Measurements from ENCODE around the gene PLCG1. TPM values are rescaled to one million over a fixed set of nuclear protein-coding genes. Genes with fewer than 3 reads are reported as not detected.
A peak's percentile ranks its signal among the peaks of the same experiment; 100 is the strongest.

The PLCG1 gene
- total RNA-seq, 1 experiment from 2014 or later, result 32.4 TPM

DNA sequence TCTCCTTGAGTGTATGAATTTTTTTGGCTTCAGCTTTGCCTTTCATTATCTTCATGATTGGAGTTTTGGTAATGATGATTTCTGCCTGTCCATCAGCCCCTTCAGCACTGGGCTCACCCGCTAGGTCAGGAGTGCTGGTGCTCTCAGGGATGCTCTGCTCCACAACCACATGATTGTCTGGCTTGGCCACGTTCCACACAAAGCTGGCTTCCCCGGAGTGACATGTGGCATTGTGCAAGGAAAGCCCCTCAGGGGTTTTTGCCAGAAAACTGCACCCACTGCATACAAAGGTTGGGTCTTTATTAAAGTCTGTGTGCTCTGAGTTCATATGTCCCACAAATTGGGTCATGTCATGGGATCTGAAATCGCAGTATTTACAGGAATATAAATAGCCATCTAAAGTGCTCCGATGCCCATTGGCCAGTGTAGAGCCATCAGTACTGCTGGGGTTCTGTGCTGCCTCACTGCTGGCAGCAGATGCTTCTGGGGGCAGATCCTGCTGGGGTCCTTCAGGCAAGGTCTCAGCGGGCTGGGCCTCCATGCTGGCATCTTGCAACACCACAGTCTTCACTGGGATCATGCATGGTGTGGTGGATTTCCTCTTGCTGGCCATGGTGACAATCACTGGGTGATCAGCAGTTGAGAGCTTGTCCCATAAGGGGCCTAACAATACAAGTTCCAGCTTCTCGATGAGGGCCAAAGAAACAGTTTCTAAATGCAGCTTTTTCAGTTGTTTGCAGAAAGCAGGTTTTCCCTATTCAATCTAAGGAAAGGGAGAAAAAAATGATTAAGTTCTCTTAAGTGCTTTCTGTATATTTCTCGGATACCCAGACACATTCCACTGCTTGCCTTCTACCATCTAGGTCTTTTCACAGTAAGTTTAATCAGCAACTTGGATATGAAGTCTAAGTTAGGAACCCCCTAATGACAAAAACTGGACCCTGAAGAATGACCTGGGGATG, 67.2 kb downstream of the PLCG1 start:
- peak; percentile 64 for DNase-seq (ENCODE audit: low read depth)

DNA sequence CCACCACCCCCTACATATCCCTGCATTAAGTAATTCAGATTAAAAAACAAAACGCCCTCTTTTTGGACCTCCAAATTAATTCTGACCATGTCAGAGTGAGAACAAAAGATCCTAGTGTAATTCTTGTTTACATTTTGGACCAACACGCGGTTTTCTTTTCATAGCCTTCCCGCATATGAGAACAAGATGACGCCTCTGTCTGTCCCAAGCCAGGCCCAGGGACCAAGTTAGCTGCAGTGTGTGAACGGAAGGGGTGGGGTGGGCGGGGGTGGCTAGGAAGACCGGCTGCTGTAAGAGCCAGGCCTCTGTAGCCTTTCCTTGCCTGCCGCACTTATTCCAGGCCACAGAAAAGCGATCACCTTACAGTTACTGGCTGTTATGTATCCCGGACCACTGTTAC, 68.0 kb downstream of the PLCG1 start:
- peak; percentile 46 for DNase-seq (ENCODE audit: low read depth)

DNA sequence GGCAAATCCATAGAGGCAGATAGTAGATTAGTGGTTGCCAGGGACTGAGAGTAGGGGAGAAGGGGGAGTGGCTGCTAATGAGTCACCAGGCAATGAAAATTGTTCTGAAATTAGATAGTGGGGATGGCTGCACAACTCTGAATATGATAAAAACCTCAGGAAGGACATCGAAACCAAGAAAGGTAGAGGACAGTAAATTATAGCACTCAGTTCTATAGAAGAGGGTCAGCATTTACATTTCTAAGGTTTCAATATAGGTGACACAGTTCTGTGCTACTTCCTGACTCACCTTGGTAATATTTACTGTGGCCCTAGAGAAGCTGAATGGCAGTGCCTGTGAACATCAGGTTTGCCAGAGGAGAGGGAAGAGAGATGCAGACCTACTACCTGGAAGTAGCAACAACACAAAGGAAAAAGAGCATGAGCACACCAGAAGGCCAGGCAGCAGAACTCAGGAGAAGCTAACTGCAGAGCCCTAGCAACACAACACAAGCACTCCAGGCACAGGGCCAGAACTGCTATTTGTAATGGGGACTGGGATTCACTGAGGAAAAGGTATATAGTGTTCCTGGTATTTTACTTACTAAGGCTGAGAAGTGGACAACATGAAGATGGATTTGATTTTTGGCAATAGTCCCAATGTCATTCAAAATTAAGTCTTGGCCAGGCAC, 75.9 kb downstream of the PLCG1 start:
- peak; percentile 37 for DNase-seq (ENCODE audit: low read depth)

DNA sequence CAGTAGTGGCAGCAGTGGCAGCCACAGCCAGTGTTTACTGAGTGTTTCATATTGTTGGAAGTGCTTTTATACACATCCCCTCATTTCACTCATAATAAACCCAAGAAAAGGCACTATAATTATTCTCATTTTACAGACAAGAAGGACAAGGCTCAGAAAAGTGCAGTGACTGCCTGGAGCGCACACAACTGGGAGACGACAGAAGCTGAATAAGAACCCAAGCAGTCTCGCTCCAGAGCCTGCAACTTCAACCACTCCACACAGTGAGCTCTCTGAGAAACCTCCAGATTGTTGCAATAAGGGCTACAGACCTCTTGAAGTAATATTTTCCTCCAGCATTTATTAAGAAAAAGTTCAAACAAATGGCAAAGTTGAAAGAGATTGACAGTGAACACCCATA, 76.9 kb downstream of the PLCG1 start:
- DNase-seq (ENCODE audit: low read depth), result no peak

DNA sequence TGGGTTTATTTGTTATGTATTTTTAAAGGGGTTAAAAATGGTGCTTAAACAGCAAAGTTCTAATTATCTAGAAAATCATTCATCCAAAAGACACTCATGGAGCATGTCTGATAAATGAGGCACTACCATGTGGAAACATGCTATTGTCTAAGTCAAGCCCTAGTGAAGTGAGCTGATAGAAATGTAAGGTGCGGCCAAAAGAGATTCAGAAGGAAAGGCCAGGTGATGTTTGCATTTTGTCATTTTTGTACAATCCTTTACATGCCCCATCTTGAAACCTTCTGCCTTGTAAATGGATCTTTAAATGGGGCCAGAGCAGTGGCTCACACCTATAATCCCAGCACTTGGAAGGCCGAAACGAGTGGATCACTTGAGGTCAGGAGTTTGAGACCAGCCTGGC, 77.3 kb downstream of the PLCG1 start:
- no peak for DNase-seq (ENCODE audit: low read depth)

DNA sequence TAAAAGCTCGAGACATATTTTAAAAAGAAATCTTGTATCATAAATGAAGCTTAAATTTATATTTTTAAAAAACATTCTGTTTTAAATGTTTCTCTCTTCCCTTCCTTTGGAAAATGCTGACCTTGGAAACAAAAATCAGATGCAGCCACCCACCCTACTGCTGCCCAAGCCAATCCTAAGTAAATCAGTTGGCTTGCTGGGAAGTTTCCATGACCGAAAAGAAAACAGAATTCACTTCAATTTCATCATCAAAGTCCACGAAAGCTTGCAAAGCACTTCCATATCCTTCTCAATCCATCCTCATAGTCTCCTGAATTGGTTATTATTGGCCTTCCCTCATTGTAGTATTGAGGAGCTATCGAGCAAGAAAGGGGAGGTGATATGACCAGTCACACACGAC, 80.1 kb downstream of the PLCG1 start:
- DNase-seq (ENCODE audit: low read depth), result no peak

DNA sequence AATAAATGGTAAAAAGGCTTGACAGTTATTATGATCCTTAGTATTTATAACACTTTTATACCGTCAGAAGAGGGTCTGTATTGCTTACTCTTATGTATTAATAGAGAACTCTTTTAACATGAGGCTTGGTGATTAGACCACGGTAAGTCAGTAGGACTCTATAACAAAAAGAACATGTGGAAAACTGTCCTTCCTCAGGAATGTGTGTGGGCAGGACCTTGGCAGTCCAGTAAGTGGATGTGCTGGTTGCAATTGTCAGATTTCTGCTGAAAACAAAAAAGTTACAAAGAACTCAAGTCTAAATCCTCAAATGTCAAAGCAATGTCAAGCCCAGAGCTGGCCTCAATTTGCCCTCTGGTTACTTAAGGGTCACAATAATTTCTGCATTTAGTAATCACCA, 81.1 kb downstream of the PLCG1 start:
- peak; percentile 60 for DNase-seq (ENCODE audit: low read depth)

DNA sequence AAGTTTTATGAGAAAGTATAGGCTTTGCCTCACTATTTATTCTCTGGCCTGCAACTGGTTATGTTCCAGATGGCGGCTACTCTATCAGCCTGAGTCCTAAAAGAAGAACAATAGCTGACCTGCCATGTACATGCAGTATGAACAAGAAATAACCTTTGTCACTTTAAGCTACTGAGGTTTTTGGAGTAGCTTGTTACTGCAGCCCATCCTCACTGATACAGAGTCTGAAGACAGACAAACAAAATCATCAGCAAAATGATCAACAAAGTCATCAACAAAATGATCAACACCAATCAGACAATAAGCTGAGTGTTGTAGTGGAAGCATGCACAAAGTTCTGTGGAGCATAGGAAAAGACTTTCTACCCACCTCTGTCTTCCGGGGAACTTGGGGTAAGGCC, 82.5 kb downstream of the PLCG1 start:
- no peak for DNase-seq (ENCODE audit: low read depth)

DNA sequence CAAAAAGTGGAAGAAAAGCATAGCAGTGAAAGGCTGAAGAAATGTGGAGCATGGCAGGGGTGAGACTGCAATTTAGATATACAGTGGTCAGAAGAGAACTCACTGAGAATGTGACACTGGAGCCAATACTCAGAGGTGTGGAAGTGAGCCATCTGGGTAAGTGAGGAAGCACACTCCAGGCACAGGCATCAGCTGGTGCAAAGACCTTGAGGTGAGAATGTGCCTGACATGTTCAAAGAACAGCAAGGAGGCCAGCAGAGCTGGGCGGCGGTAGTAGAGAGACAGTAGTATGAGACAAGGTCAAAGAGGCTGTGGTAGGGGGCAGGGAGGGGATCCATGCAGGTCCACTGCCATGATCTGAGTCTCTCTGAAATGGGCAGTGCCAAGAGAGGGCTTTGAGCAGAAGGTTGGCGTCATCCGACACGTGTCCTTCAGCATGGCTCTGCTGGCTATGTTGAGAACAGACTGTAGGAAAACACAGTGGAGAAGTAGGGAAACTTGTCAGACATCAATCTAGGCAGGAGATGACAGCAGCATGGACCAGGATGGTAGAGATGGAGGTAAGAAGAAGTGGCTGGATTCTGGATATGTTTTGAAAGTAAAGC, 84.4 kb downstream of the PLCG1 start:
- DNase-seq (ENCODE audit: low read depth), result no peak

DNA sequence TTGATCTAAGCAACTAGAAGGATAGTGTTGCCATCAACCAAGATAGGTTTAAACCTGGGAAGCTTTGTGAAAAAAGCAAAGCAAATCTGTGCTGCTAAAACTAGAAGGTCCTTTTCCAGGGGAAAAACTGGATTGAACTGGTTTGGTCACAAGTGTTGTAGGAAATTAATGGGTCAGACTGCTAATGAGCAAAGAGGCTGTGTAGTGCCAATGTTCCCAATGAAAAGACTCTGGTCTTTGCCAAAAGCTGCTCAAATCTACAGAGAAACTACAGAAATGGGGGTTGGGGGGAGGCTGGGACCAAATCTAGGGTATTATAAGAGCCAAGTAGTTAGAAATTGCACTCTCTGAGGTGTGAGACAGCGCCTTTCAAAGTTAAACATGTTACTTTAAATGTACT, 85.0 kb downstream of the PLCG1 start:
- no peak for DNase-seq (ENCODE audit: low read depth)

DNA sequence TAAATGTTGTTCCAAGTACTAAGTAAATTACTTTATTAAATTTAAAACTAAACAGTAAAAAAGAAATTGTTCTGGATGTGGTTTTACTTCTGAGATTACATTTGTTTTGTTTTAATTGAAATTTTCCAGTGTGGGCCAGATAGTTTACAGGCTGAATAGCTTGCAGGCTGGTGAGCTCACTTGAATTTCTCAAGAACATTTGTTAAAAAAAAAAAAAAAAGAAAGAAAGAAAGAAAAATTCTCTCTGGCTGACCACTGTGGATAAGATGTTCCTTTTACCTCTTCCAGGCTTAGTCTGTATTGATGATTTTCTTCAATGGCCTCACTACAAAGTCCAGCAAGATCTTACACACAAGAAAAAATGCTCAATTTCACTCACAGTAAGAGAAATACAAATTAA, 85.4 kb downstream of the PLCG1 start:
- no peak for DNase-seq (ENCODE audit: low read depth)

DNA sequence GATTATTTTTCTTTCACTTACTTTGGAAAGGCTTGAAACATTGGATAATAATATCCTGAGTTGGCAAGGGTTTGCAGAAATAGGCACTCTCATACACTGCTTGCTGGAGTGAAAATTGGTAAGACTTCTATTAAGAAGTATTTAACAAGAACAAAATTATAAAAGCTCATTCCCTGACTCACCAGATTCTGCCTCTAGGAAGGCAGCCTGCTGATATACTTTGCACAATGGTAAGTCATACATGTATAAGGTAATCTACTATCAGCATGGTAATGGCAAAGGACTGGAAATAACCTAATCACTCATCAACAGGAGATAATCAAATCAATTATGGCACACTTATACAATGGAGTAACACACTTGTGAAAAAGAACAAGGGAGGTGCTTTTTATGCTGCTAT, 85.8 kb downstream of the PLCG1 start:
- DNase-seq (ENCODE audit: low read depth), result no peak

DNA sequence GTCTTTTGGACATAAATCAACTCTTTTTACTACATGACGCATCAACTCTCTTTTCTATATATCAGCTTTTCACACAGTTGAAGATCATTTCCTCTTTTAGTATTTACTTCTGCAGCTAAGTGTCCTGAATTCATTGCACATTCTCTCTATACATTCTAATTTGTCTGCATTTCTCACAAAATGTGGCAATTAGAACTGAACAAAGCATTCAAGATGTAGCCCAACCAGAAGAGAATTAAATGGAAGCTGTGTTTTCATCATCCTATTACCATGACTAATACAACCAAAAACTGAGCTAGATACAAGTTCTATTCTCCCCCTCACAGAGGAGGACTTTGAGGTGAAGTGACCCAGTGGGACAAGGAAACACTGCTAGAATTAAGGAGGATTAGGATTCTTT, 86.9 kb downstream of the PLCG1 start:
- no peak for DNase-seq (ENCODE audit: low read depth)

DNA sequence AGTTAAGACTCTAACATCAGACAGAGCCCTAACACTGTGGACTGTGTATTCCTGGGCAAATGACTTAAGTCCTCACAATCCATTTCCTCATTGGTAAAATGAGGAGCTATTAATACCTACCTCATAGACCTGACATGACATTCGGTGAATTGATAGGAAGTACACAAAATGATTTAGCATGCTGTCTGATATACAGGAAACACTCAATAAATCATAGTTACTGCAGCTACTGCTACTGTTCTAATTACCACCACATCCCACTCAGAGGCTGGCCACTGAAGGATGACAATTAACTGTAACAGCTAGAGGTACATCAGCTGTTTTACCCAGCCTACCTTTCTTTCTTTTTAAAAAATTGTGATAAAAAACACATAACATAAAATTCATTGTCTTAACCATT, 87.7 kb downstream of the PLCG1 start:
- no peak for DNase-seq (ENCODE audit: low read depth)

DNA sequence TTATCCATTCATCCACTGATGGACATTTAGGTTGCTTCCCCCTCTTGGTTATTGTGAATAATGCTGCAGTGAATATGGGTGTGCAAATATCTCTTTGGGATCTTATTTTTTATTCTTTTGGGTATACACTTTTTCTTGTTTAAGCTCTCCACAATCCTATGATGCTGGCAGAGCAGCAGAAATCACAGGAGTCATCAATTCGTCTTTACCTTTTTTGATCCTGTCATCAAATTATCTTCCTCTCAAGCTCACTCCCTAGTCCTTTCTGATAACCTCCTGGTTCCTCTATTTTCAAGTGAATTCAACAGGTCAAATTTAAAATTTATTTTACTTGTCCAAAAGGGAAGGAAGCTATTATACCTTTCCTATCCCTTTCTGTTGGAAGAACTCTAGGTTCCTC, 89.1 kb downstream of the PLCG1 start:
- DNase-seq (ENCODE audit: low read depth), result no peak

Other genes with a start within 250 kb of the PLCG1 start
- gene TOP1, start 108.7 kb upstream of the PLCG1 start, total RNA-seq (2014; rRNA removed; shearing (Covaris generic)), result 15.6 and 18.5 TPM in 2 replicates
- gene ZHX3, start 180.2 kb downstream of the PLCG1 start, total RNA-seq (2014; rRNA removed; shearing (Covaris generic)), result 20.8 and 22.1 TPM in 2 replicates
- 4.5 and 6.0 TPM in 2 replicates for gene LPIN3, start 203.3 kb downstream of the PLCG1 start, total RNA-seq (2014; rRNA removed; shearing (Covaris generic))
- gene EMILIN3, start 229.3 kb downstream of the PLCG1 start, total RNA-seq (2014; rRNA removed; shearing (Covaris generic)), result 0.10 and 0.12 TPM in 2 replicates

Measured in RPMI7951 (cell line).